Measurements from ENCODE around the gene TMEM207. TPM values are rescaled to one million over a fixed set of nuclear protein-coding genes. Genes with fewer than 3 reads are reported as not detected.
"Not testable (repeated sequence)": the region's sequence is repeated elsewhere in the genome, so short reads cannot be mapped to it uniquely, and the experiment has no call there.

Gene TMEM207
- not detected for total RNA-seq

DNA sequence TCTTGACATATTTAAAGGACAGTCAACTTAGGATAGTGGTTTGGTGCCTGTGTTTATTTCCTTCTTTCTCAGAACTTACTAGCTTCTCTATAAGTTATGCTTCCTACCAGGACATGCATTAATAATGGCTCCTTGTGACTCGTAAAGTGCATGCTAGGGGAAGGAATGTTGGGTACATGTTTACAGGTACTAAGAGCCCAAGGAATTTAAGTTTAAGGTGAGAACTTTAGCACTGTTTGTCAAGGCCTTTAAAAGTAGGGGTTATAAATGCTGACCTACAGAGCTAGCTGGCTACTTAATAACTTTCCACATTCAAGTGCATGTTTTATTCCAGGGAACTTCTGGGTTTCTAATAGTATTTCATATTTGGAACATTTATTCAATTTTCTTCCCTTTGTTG lies at the start of gene TMEM207:
TMEM207 (minus strand) TSS at position 101 of the 400 bp plus-strand sequence; CDS start at position 9, 92 bp downstream.
- no peak for DNase-seq (ENCODE audit: low spot score)

DNA sequence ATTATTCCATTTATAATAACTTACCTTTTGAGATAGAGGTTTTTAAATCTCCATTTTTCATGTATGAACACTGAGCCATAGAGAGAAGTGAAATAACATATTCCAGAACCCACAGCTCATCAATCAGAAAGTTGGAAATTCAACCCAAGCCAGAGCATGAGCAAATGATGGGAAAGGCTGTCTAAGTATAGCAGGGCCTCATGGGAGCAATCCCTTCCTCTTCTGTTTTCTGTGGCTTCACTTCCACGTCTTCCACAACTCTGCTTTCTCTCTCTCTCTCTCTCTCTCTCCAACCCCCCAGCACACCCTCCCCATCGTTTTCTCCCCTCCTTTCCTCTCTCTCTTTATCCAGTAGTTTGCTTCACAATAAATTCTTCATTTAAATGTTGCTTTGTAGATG lies 49.4 kb upstream of the TMEM207 start:
- no peak for DNase-seq (ENCODE audit: low spot score)

DNA sequence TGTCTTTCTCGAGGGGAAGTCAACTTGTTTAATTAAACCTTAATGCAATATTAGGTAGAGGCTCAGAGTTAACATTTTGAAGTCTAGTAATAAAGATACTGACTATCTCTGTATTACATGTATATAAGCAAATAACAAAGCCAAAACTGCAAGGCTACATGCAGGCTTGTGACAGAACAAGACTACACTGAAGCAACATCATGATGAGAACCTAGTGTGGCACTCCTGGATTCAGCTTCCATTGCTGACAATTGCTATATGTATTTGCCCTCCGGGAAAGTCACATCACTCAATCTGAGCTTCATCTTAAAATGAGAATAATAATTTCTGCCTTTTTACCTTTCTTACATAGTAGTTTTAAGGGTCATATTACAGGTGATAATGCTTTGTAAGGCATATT lies 48.6 kb upstream of the TMEM207 start:
- no peak for DNase-seq (ENCODE audit: low spot score)

- DNase-seq (ENCODE audit: low spot score), result no peak
Measured at GRCh38 chr3:190497811-190498210, 48.1 kb upstream of the TMEM207 start.

GRCh38 chr3:190496859-190497258 lies 47.2 kb upstream of the TMEM207 start:
- no peak for DNase-seq (ENCODE audit: low spot score)

DNA sequence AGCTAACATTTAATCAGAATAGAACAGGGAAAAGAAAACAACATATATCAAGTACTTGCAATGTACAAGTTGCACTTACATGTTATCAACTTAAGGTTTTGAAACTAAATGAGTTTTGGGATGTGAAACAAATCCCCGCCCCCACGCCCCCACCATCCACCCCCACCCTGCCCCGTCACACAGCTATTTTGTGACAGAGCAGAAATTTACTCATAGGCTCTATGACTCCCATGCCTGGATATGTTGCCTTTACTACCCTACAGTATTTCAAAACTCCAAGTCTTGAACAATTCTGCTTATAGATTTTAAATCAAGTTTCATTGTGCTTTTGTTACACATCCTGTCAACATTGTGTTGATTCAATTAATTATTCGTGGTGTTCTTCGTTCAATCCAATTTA lies 46.1 kb upstream of the TMEM207 start:
- no peak for DNase-seq (ENCODE audit: low spot score)

- DNase-seq (ENCODE audit: low spot score), result no peak
Measured at GRCh38 chr3:190495354-190495753, 45.7 kb upstream of the TMEM207 start.

- no peak for DNase-seq (ENCODE audit: low spot score)
Measured at GRCh38 chr3:190494907-190495306, 45.2 kb upstream of the TMEM207 start.

DNA sequence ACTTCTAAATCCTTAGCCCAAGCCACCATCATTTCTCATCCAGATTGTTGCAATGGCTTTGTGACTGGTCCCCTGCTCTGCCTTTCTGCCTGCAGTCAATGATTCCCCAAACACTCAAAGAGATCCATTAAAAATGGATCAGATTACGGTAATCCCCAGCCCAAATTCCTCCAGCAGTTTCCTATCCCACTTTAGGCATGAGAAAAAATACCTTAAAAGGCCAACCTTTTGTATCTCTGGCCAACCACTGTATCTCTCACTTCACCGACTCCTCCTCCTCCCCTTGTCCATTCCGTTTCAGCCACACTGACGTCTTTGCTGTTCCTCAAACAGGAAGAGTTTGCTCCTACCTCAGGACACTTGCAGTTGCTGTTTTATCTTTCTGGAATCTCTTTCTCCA lies 43.3 kb upstream of the TMEM207 start:
- DNase-seq (ENCODE audit: low spot score), result no peak

DNA sequence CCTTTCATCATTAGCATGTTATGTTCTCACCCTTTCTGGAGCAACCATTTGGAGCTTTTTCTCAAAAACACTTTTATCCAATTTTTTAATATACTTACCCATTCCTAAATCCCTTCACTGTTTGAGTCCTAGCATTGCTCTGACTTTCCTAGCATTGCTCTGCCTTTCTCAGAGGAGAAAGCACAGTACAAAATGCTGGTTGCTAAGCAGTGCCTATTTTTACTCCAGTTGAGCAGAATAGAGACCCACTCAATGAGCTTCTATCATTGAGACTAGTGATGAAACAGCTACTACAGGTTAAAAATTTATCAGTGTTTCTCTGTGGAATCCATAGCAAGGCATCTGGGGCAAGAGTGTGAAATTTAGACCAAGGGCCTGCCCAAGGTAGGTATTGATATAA lies 42.4 kb upstream of the TMEM207 start:
- no peak for DNase-seq (ENCODE audit: low spot score)

- DNase-seq (ENCODE audit: low spot score), result no peak
Measured at GRCh38 chr3:190491533-190492054, 41.9 kb upstream of the TMEM207 start.

- no peak for DNase-seq (ENCODE audit: low spot score)
Measured at GRCh38 chr3:190486908-190487607, 37.4 kb upstream of the TMEM207 start.

- no peak for DNase-seq (ENCODE audit: low spot score)
Measured at GRCh38 chr3:190486533-190486864, 36.8 kb upstream of the TMEM207 start.

DNA sequence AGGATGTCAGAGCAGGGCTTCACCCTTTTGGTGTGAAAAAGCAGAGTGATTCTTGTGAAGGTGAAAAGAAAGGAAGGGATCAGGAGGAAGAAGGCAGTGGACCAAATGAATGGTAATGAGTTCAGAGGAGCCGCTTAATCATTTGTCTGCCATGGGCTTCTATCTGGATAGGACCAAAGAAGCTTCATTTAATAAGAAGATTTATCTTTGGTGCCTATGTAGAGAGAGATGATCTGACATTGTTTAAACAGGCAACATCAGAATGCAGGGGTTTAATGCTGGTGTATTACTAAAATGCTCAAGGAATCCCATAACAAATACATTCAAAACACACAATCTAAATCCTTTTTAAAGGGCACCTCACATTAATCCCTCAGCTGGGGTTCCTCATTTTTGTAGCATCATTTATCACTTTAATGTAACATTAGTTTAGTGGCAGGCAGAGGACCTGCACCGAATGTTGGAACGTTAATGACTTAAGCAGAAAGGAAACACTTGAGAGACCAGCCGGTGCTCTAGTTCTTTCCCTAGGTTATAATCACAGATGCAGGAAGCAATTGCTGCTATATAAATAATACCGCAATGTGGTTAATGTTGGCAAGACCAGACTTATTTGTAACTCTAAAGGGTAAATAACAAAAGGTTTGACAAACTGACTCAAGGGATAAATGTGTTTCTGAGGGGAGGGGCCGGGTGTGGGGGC lies 36.3 kb upstream of the TMEM207 start:
- no peak for DNase-seq (ENCODE audit: low spot score)

GRCh38 chr3:190481779-190482178 lies 32.1 kb upstream of the TMEM207 start:
- DNase-seq (ENCODE audit: low spot score), result no peak

- DNase-seq (ENCODE audit: low spot score), result not testable (repeated sequence)
Measured at GRCh38 chr3:190473261-190473660, 23.6 kb upstream of the TMEM207 start.

DNA sequence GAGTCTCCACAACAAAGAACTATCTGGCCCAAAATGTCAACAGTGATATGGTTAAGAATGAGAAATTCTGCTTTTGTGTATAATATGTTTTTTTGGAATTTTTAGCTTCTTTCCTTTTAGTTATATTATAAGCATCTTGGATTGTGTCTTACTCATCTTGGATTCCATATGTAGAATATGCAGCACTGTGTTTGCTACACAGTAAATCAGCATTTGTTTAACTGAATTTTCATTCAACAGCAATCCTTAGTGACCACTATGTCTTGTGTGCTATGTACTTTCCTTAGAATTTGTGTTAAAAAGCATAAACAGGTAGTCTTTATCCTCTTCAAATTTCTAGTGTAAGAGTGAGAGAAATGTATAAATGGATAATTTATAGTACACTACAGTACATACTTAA lies 18.2 kb upstream of the TMEM207 start:
- no peak for DNase-seq (ENCODE audit: low spot score)

- DNase-seq (ENCODE audit: low spot score), result no peak
Measured at GRCh38 chr3:190458040-190458439, 8.3 kb upstream of the TMEM207 start.

- no peak for DNase-seq (ENCODE audit: low spot score)
Measured at GRCh38 chr3:190456770-190457169, 7.1 kb upstream of the TMEM207 start.

GRCh38 chr3:190455828-190456227 lies 6.1 kb upstream of the TMEM207 start:
- DNase-seq (ENCODE audit: low spot score), result no peak

- DNase-seq (ENCODE audit: low spot score), result no peak
Measured at GRCh38 chr3:190448256-190448655, 1.4 kb downstream of the TMEM207 start.

DNA sequence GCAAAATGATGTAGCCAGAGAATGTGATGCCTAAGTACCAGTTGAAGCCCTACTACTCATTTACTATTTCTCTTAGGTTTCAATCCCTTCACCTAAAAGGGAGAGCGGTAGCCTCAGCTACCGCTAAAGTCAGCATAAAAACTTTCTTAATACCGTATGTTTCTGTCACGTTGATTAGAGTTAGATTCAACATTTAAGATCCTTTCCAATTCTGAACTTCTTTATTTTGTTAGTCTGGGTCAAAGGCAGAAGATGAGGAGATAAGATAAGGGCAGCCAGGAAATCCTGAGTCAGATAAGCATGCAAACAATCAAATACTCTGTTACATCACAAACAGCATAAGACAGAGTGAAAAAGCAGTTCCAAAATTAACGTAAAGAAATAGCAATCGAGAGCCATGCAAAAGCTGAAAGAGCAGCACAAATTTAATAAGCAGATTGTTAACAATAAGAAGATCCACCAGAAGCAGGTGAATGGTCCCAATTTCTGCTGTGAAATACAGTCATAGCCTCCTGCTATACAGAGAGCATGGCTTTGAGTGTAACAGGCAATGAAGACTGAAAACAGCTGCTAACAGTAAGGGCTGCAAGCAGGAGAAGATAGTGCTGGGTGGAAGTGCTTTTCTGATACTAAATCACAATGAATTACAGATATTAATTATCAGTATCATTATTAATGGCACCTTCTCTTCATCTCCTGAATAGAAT lies 3.0 kb downstream of the TMEM207 start:
- DNase-seq (ENCODE audit: low spot score), result no peak
